Astrocyte of the cerebellum (primary cell): ENCODE data around the gene KRTAP10-6.

Experiments used
- DNase-seq: peaks from one replicate; pipeline ENCODE4 v3.0.0-alpha.2; 2011; ENCODE audit warnings: low read depth
- H3K4me3 ChIP-seq: 2 replicates; pipeline ENCODE4 v1.5.1; 2011; ENCODE audit warnings: mild to moderate bottlenecking, low read depth, low read length, moderate library complexity
- in situ Hi-C: cut with HindIII; loops from 2 replicates; pipeline ENCODE4 v1.10.0; 2017; ENCODE audit warnings: low sequenced_read_pairs
- TF ChIP-seq, protein P1 (sequence below): IDR thresholded peaks from 2 replicates; pipeline ENCODE4 v1.5.1; 2012; ENCODE audit warnings: low read length, low read depth, moderate library complexity, mild to moderate bottlenecking; ENCODE audit errors: missing control alignments

Gene KRTAP10-6

DNA sequence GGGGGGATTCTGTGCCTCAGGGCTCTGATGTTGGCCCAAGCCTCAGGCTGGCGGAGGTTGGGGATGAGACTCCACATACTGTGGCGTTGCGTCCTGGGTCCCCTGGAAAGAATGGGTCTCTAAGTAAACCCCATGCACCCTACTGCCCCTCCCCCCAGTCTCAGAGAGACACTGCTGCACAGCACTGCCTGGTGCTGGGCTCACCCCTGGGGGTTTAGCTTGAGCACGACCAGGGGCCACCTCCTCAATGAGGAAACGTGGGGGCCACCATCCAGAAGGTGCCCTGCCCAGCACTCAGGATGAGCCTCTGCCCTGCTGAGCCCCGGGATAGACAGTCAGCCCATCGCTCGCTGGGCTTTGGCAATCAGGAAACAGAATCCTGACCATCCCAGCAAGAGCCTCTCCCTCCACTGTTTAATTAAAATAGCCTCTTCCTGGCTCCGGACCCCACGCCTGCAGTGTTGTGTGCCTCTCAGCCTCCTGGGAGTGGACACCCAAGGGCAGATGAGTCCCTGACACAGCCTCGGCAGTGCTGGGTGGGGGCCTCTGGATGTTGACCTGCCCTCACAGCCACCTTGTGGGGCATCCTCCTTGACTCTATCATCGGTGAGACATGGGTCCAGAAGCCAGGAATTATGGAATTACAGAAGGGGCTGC, 22.3 kb downstream of the KRTAP10-6 start:
- in situ Hi-C loops, result no loop called here
- no peak overlapping the region for H3K4me3 ChIP-seq
- no peak for DNase-seq
- TF ChIP-seq, protein P1, sequence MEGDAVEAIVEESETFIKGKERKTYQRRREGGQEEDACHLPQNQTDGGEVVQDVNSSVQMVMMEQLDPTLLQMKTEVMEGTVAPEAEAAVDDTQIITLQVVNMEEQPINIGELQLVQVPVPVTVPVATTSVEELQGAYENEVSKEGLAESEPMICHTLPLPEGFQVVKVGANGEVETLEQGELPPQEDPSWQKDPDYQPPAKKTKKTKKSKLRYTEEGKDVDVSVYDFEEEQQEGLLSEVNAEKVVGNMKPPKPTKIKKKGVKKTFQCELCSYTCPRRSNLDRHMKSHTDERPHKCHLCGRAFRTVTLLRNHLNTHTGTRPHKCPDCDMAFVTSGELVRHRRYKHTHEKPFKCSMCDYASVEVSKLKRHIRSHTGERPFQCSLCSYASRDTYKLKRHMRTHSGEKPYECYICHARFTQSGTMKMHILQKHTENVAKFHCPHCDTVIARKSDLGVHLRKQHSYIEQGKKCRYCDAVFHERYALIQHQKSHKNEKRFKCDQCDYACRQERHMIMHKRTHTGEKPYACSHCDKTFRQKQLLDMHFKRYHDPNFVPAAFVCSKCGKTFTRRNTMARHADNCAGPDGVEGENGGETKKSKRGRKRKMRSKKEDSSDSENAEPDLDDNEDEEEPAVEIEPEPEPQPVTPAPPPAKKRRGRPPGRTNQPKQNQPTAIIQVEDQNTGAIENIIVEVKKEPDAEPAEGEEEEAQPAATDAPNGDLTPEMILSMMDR, result no peak

DNA sequence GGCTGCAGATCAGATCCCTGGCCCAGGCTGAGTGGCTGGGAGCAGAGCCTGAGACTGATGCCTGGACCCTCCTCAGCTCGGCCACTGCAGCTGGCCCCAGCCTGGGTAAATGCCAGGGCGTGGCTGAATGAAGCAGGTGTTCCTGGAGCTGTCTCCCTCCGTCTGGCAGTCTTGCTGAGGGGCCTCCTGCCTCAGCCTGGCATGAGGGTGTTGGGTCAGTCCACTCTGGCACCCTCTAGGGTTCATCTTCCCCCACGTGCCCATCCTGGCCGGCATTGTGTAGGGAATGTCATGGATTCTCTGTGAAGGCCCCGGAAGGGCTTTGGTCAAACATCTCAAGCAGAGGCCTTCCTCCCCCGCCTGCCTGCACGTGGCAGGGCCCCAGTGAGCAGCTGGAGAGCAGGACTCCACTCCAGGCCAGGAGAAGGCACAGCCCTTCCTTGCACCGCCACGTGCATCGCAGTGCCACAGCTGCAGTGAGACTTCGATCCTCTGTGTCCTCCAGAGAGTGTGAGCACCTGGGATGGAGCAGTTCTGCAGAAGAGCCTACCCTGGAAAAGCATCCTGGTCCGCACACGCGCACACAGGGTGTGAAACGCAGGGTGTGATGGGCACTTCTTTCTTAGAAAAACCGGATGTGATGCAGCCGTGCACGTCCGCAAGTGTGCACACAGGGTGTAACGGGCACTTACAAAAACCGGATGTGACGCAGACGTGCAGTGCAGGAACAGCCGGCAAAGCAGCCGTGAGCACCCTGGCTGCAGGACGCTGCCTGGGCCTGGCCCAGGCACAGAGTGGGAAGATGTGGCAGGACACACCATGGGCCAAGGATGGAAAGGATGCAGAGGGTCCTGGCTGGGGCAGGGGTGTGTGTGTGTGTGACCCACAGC, 23.4 kb downstream of the KRTAP10-6 start:
- TF ChIP-seq, protein P1, result no peak
- no peak for DNase-seq
- H3K4me3 ChIP-seq, result no peak overlapping the region
- in situ Hi-C loops, result no loop called here

DNA sequence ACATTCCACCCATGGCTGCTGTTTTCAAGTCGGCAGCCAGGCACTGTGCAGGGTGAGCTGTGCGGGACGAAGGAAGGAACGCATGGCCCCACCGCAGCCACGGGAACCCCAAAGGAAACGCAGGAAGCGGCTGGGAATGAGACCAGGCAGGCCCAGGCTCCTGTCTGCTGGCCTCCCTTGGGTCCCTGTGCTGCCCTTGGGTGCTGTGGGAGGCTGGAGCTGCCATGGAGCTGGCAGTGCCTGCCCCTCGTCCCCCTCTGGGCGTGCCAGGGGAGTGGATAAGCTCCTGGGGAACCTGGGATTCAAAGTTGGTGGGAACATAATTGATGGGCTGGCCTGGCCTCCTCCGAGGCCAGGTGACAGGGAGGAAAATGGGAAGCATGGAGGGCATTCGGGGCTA, 24.0 kb downstream of the KRTAP10-6 start:
- in situ Hi-C loops, result no loop called here
- no peak for DNase-seq
- no peak overlapping the region for H3K4me3 ChIP-seq
- TF ChIP-seq, protein P1, result no peak

DNA sequence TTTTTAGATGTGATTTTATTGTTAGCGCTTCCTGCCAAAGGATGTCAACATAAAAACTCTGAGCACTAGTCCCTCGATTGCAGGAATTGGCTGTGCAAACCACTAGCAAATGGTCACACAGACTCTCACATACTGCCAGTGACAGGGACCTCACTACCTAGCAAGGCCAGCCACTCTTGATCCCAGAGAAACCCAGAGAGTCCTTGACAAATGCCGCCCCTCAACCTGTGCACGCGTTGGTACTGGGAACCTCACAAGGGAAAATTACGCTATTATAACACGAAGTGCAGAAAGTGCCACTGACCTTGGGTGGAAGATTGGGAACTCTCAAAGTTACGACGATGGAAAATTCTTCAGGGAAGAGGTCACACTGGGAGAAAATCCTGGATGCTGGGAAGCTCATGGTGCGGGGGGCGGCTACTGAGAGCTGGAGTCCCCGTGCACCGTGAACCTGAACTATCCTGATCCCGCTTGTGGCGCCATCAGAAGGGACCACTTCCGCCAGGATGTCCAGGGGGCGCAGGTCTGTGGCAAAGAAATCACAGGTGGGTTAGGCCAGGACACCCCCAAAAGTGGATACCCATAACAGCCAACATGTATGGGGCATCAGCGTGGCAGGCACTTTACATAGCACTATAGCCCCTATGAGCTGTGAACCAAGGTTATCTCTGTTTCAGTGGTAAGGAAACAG, 24.7 kb downstream of the KRTAP10-6 start:
- in situ Hi-C loops, result no loop called here
- H3K4me3 ChIP-seq, result no peak overlapping the region
- no peak for DNase-seq
- TF ChIP-seq, protein P1, result no peak

DNA sequence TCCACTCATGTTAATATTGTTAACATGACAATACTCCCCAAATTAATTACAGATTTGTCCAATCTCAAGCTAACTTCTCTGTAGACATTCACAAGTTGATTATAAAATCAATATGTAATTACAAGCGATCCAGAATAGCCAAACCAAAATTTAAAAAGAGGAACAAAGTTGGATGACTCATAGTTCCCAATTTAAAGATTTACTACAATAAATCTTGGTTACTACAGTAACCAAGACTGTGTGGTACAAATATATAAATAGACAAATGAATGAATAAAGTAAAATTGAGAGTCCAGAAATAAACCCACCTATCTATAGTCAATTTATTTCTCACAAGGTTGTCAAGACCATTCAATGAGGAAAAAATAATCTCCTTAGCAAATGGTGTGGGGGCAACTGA, 25.9 kb downstream of the KRTAP10-6 start:
- H3K4me3 ChIP-seq, result no peak overlapping the region
- no peak for DNase-seq
- in situ Hi-C loops, result no loop called here
- TF ChIP-seq, protein P1, result no peak

DNA sequence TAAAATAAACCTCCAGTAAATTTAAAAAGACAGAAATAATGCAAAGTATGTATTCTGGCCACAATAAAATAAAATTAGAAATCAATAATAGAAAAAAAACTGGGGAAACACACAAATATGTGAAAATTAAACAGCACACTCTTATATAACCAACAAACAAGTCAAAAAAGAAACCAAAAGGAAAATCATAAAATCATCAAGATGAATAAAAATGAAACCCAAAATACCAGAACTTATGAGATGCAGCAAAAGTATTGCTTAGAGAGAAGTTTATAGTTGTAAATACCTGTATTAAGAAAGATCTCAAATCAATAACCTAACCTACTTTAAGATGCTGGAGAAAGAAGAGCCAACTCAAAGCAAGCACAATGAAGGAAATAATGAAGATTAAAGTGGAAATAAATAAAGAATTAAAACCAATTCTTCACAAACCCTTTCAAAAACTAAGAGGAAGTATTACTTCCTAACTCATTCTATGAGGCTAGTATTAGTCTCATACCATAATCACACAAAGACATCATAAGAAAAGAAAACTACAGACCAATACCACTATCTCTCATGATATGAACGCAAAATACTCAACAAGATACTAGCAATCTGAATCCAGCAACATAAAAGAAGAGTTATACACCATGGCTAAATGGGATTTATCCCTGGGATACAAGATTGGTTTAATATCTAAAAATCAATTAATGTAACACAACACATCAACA, 27.3 kb downstream of the KRTAP10-6 start:
- in situ Hi-C loops, result no loop called here
- H3K4me3 ChIP-seq, result no peak overlapping the region
- TF ChIP-seq, protein P1, result no peak
- no peak for DNase-seq
